NCI-H748 (cell line): ENCODE results near the gene FAM200A.

Experiments used
- DNase-seq: peaks from one replicate; lab custom pipeline; 2025; ENCODE audit not compliant: unreplicated experiment; lab: John Stamatoyannopoulos, UW

FAM200A gene

GRCh38 chr7:99504603-99505323 is 47.2 kb downstream of the FAM200A start, which contains the start of gene ZKSCAN5:
TSS of gene ZKSCAN5 (plus strand) at chr7:99504662. CDS start at chr7:99506045, 1,383 bp downstream.
- peak; percentile 96 for DNase-seq

- peak; percentile 99 for DNase-seq
These were observed 47.7 kb downstream of the FAM200A start for GRCh38 chr7:99504281-99504602.

GRCh38 chr7:99501236-99501635 is 50.7 kb downstream of the FAM200A start:
- DNase-seq = peak; percentile 24

- no peak for DNase-seq
These were observed 51.3 kb downstream of the FAM200A start for GRCh38 chr7:99500637-99501009.

- DNase-seq = peak; percentile 95
These were observed 51.9 kb downstream of the FAM200A start, which contains the start of gene ZNF394 for GRCh38 chr7:99499721-99500636. TSS of gene ZNF394 (minus strand) at chr7:99500281. CDS start at chr7:99500093, 188 bp downstream.

GRCh38 chr7:99499371-99499720 is 52.6 kb downstream of the FAM200A start:
- no peak for DNase-seq

- DNase-seq = no peak
These were observed 53.4 kb downstream of the FAM200A start for GRCh38 chr7:99498546-99498944.

GRCh38 chr7:99497766-99498545 is 54.0 kb downstream of the FAM200A start:
- DNase-seq = no peak
